A549 treated with AZD9567 at 1 μM for 4 hours (cell line): ENCODE measurements around the gene REXO1. TPM values are rescaled to one million over a fixed set of nuclear protein-coding genes. Genes with fewer than 3 reads are reported as not detected.

Experiments used
- total RNA-seq: library from RNA; stranded (reverse); fragments of 200-300 nt; extraction: Qiagen RNA extraction; gene quantifications from 5 replicates; pipeline ENCODE4 v1.2.3, GENCODE V29; 2022; ENCODE audit not compliant: insufficient read depth

The REXO1 gene, protein sequence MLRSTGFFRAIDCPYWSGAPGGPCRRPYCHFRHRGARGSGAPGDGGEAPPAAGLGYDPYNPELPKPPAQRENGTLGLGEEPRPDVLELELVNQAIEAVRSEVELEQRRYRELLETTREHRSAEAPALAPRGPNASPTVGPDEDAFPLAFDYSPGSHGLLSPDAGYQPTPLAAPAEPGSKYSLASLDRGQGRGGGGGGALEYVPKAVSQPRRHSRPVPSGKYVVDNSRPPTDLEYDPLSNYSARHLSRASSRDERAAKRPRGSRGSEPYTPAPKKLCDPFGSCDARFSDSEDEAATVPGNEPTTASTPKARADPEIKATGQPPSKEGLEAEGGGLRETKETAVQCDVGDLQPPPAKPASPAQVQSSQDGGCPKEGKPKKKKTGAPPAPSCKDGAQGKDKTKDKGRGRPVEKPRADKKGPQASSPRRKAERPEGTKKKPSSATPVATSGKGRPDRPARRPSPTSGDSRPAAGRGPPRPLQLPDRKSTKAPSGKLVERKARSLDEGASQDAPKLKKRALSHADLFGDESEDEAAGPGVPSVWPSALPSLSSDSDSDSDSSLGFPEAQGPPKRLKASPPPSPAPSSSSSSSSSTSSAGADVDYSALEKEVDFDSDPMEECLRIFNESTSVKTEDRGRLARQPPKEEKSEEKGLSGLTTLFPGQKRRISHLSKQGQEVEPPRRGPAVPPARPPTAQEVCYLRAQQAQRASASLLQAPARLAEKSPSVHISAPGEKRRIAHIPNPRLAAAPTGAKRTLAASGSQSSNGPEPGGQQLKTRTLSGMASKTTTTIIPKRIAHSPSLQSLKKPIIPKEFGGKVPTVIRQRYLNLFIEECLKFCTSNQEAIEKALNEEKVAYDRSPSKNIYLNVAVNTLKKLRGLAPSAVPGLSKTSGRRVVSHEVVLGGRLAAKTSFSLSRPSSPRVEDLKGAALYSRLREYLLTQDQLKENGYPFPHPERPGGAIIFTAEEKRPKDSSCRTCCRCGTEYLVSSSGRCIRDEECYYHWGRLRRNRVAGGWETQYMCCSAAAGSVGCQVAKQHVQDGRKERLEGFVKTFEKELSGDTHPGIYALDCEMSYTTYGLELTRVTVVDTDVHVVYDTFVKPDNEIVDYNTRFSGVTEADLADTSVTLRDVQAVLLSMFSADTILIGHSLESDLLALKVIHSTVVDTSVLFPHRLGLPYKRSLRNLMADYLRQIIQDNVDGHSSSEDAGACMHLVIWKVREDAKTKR
- total RNA-seq: 13.3 to 22.4 TPM (median 19.1 TPM) in 5 replicates

DNA sequence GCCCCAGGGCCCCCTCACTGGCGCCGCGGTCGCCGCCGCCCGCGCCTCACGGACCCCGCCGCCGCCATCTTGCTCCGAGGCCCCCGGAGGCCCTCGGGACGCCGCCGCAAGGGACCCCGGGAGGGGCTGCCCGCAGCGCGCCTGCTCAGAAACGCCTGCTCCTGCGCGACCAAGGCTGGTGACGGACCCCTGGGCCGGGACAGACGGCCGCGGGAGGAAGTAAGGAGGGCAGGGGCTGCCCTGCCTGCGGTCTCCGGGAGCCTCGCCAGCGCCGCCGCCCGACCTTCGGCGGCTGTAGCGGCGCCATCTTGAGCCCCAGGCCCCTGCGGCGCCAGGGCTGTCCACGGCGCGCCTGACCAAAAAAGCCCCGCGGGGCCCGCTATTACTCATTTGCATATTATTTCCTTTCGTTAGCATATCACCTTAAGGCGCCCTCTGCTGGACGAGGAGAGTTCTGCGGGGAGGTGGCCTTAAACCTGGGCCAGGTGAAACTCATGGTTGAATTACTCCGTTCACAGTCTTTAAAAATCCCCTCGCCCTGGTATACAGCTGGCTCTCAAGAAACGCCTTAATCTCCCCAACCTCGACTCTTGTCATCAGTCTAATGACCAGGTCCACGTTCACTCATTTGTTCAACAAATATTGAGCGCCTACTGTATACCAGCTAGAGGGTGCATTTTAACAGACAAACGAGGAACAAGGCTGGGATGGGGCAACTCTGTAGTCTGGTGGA lies at the start of gene REXO1:
Gene REXO1 (minus strand): TSS at position 85 of the 733 bp plus-strand sequence. CDS start 125 bp downstream, outside the sequence.

DNA sequence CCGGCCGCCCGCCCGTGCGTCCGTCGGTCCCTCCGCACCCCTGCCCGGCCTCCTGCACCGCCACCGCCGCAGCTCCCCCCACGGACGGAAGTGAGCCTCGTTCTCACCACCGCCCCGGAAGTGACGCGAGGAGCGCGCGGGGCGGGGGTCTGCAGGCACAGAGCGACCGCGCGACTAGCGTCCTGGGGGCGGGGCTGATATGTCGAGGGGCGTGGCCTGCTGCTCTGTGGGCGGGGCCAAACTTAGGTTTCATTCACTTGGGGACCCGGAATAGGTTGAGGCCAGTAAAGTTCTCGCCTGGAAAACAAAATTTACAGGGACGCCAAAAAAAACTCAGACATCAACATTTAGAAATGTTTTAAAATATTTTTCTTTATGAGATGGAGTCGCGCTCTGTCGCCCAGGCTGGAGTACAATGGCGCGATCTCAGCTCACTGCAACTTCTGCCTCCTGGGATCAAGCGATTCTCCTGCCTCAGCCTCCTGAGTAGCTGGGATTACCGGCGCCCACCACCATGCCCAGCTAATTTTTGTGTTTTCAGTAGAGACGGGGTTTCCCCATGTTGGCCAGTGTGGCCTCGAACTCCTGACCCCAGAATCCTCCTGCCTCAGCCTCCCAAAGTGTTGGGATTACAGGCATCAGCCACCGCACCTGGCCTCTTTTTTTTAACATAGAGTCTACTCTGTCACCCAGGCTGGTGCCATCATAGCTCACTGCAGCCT lies 37.3 kb upstream of the REXO1 start, which contains the start of gene ABHD17A:
Gene ABHD17A (minus strand): TSS at position 99 of the 722 bp plus-strand sequence. CDS start 3,930 bp downstream, outside the sequence.

DNA sequence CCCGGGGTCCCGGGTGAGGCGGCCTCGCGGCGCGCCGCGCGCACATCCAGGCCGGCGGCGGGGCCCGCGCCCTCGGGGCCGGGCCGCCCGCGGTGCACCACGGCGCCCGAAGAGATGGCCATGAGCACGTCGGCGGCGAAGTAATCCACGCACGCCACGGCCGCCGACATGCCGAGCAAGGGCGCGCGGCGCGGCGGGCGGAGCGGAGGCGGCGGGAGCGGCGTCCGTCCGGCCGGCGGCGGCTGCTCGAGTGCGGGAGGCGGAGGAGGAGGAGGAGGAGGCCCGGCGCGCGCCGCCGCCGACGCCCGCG lies 15.0 kb upstream of the REXO1 start, which contains the start of gene KLF16:
Gene KLF16 (minus strand): TSS at position 252 of the 310 bp plus-strand sequence. CDS start 82 bp downstream, at position 170.

DNA sequence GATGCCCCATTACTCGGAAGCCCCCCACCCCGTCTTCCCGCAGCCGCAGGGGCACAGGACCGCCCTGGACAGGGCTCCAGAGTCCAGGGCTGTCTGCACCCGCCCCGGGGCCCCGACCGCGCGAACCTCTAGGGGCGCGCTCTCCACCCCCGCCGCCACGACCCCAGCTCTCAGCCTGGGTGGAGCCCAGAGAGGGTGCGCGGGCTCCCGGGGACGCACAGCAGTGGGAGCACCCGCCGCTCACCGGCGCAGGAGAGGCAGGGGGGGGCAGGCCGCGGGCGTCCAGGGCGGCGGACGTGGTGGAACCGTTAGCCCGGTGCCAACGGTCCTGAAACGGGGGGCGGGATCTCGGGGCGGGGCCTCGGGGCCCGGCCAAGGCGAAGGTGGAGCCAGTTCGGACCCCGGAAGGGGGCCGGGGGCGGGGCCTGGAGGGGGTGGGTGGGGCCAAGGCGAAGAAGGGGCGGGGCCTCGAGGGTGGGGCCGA lies 36.3 kb downstream of the REXO1 start, which contains the start of gene ATP8B3:
Gene ATP8B3 (minus strand): TSS at position 335 of the 484 bp plus-strand sequence. CDS start 540 bp downstream, outside the sequence.

Other genes with a start within 250 kb of the REXO1 start
- gene UQCR11, start 243.0 kb downstream of the REXO1 start, total RNA-seq: 117 to 187 TPM (median 177 TPM) in 5 replicates
- 55.6 to 70.1 TPM (median 64.7 TPM) in 5 replicates for gene TCF3, start 195.9 kb downstream of the REXO1 start, total RNA-seq
- 0.01 TPM in 1 of 5 replicates, not detected in the others for gene ONECUT3, start 95.0 kb downstream of the REXO1 start, total RNA-seq
- 2.8 to 3.6 TPM (median 3.1 TPM) in 5 replicates for gene ATP8B3, start 36.2 kb downstream of the REXO1 start, total RNA-seq
- 19.6 to 32.8 TPM (median 29.1 TPM) in 5 replicates for gene KLF16, start 15.1 kb upstream of the REXO1 start, total RNA-seq
- 15.9 to 41.3 TPM (median 38.5 TPM) in 5 replicates for gene ABHD17A, start 37.0 kb upstream of the REXO1 start, total RNA-seq
- 1.3 to 6.9 TPM (median 5.5 TPM) in 5 replicates for gene ADAT3, start 56.9 kb upstream of the REXO1 start, total RNA-seq
- gene SCAMP4, start 56.9 kb upstream of the REXO1 start, total RNA-seq: 49.8 to 57.3 TPM (median 55.6 TPM) in 5 replicates
- gene CSNK1G2, start 92.7 kb upstream of the REXO1 start, total RNA-seq: 42.0 to 51.9 TPM (median 49.1 TPM) in 5 replicates
- 40.2 to 71.9 TPM (median 43.9 TPM) in 5 replicates for gene BTBD2, start 167.2 kb upstream of the REXO1 start, total RNA-seq
- 50.1 to 74.3 TPM (median 67.8 TPM) in 5 replicates for gene MKNK2, start 202.8 kb upstream of the REXO1 start, total RNA-seq
- 10.6 to 13.3 TPM (median 12.4 TPM) in 5 replicates for gene MOB3A, start 247.8 kb upstream of the REXO1 start, total RNA-seq
- gene IZUMO4, start 248.4 kb upstream of the REXO1 start, total RNA-seq: 0.77 to 1.0 TPM (median 0.88 TPM) in 4 of 5 replicates, not detected in the other